Activated CD4-positive, alpha-beta memory T cell treated with anti-CD3 and anti-CD28 coated beads for 36 hours (primary cell): ENCODE data around the gene PPM1A. TPM values are rescaled to one million over a fixed set of nuclear protein-coding genes. Genes with fewer than 3 reads are reported as not detected.

Experiments used
- CTCF ChIA-PET: fragments of 350-600 bp; sonication (Branson Sonifier 250); formaldehyde crosslinking; loops from one replicate; lab custom pipeline; 2021; ENCODE audit warnings: antibody characterized with exemption, inconsistent platforms; lab: Charles Lee
- POLR2A ChIA-PET: fragments of 350-600 bp; sonication (Branson Sonifier 250); formaldehyde crosslinking; loops from one replicate; lab custom pipeline; 2021; ENCODE audit warnings: antibody characterized with exemption; lab: Charles Lee
- DNase-seq: peaks from one replicate; pipeline ENCODE4 v3.0.0-alpha.2; 2020
- H3K27ac Mint-ChIP-seq: one replicate; pipeline ENCODE4 v1.8.0; 2021; ENCODE audit warnings: mixed read lengths
- H3K27me3 Mint-ChIP-seq: one replicate; pipeline ENCODE4 v1.8.0; 2021; ENCODE audit warnings: mixed read lengths
- H3K36me3 Mint-ChIP-seq: one replicate; pipeline ENCODE4 v1.8.0; 2021; ENCODE audit warnings: mixed read lengths
- H3K4me1 Mint-ChIP-seq: one replicate; pipeline ENCODE4 v1.8.0; 2021; ENCODE audit warnings: low read depth, mixed read lengths
- H3K4me3 Mint-ChIP-seq: one replicate; pipeline ENCODE4 v1.8.0; 2021; ENCODE audit warnings: mild to moderate bottlenecking, mixed read lengths
- H3K9me3 Mint-ChIP-seq: one replicate; pipeline ENCODE4 v1.8.0; 2021; ENCODE audit warnings: mixed read lengths
- intact Hi-C: fragments of 100-400 bp; cut with micrococcal nuclease; formaldehyde crosslinking; loops from one replicate; pipeline ENCODE4 v1.15.1; 2023
- total RNA-seq, 2 experiments: library from RNA; stranded (reverse); gene quantifications; one replicate each; pipeline ENCODE4 v1.2.3, GENCODE V29; 2021

The PPM1A gene
- total RNA-seq, 2 experiments from 2014 or later, result 44.0 to 47.3 TPM

DNA sequence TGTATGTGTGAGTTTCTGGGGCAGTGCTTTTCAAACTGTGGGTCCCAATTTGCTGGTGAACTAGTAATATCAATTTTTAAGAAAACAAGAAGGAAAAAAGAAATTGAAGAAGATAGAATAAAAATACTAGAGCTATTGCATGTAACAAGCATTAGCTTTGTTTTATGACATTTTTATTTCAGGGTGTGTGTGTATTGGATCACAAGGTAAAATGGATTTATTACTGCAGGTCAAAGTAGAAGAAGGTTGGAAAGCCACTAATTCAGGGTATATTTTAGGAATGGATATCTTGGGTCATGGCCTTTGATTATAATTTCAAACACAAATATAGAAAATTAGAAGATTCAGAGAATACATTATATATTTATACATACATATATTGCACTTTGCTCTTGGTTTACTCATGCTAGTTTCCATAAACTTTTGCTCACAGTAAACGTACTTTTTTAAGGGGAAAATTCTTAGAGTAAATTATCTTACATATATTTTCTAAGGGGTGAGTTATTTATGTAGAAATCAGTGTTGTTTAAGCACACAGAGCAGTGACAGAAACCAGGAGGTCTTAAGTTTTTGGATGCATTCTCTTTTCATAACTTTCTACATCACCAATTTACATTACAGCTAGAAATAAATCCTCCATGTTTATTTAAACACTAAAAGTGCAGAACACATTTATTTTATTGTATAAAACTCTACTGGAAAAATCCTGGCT lies 34.5 kb upstream of the PPM1A start:
- Mint-ChIP-seq H3K36me3 (no peaks in the 10 kb centered on the region), H3K4me3 (no peak overlapping the region), H3K9me3 (peaks cover 3% of the 10 kb centered on the region), H3K4me1 (no peaks in the 10 kb centered on the region), H3K27me3 (peaks cover 3% of the 10 kb centered on the region), H3K27ac (no peak overlapping the region)
- intact Hi-C loops, result no loop called here
- CTCF ChIA-PET, result no interaction called here
- POLR2A ChIA-PET, result no interaction called here
- no peak for DNase-seq

DNA sequence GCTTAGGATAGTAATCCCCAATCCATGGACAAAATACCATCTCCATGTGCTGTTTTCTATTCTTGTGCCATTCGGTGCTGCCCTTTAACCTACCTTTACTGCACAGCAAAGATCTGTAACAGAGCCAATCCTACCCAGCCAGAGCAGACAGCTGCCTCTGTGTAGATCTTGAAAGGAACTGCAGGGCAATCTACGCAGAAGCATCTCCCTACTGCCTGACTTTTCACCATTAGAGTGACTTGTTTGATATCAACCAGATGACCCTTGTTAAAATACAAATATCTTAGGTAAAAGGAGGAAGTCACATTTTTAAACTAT lies 33.9 kb upstream of the PPM1A start:
- intact Hi-C loops, result no loop called here

GRCh38 chr14:60215520-60216420 lies 33.3 kb upstream of the PPM1A start:
- CTCF ChIA-PET, result interaction anchor here (0.7 kb wide), 1 partner anchor 21 kb away, joined by 3 read pairs; no protein-coding TSS in a partner anchor
- Mint-ChIP-seq H3K9me3 (no peaks in the 10 kb centered on the region), H3K36me3 (no peaks in the 10 kb centered on the region), H3K4me3 (no peak overlapping the region), H3K4me1 (peaks cover 4% of the 10 kb centered on the region), H3K27me3 (peaks cover 1% of the 10 kb centered on the region), H3K27ac (no peak overlapping the region)
- intact Hi-C loops, result no loop called here
- no peak for DNase-seq
- POLR2A ChIA-PET, result no interaction called here

More for the DNA sequence above, 33.9 kb upstream of the PPM1A start:
- Mint-ChIP-seq H3K36me3 (no peaks in the 10 kb centered on the region), H3K9me3 (peaks cover under 1% of the 10 kb centered on the region), H3K4me3 (no peak overlapping the region), H3K27me3 (peaks cover 1% of the 10 kb centered on the region), H3K4me1 (no peaks in the 10 kb centered on the region), H3K27ac (no peak overlapping the region)
- POLR2A ChIA-PET, result no interaction called here
- CTCF ChIA-PET, result interaction anchor here (0.7 kb wide), 1 partner anchor 21 kb away, joined by 3 read pairs; no protein-coding TSS in a partner anchor
- no peak for DNase-seq

- intact Hi-C loops, result no loop called here
- Mint-ChIP-seq H3K4me3 (no peak overlapping the region), H3K4me1 (peaks cover 7% of the 10 kb centered on the region), H3K36me3 (no peaks in the 10 kb centered on the region), H3K9me3 (no peaks in the 10 kb centered on the region), H3K27ac (no peak overlapping the region), H3K27me3 (no peaks in the 10 kb centered on the region)
- ChIA-PET CTCF (no interaction called here), POLR2A (no interaction called here)
- no peak for DNase-seq
Measured at GRCh38 chr14:60217713-60218112, 31.3 kb upstream of the PPM1A start.

- H3K4me1 Mint-ChIP-seq, result peaks cover 7% of the 10 kb centered on the region
- CTCF ChIA-PET, result no interaction called here
- intact Hi-C loops, result no loop called here
- POLR2A ChIA-PET, result no interaction called here
- no peaks in the 10 kb centered on the region for H3K9me3 Mint-ChIP-seq
- DNase-seq, result no peak
- no peak overlapping the region for H3K27ac Mint-ChIP-seq
- H3K36me3 Mint-ChIP-seq, result no peaks in the 10 kb centered on the region
- no peaks in the 10 kb centered on the region for H3K27me3 Mint-ChIP-seq
- H3K4me3 Mint-ChIP-seq, result no peak overlapping the region
Measured at GRCh38 chr14:60220084-60220483, 28.9 kb upstream of the PPM1A start.

DNA sequence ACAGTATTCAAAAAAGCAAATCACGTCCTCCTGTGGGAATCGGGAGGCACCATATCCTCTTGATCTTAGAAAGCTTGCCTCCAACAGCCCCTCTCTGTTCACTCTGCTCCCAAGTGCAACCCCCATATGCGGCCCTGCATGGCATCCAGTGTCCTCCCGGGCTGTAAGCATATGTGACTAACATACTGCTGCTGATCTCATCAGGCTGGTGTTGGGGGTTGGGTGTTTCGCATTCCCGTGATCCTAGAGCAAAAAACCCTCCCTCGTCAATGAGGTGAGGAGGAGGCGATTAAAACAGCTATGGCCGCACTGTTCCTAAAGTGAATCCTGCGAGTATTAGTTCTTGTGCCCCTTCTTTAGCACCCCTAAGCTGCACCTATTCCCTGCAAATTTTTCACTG lies 28.1 kb upstream of the PPM1A start:
- H3K27me3 Mint-ChIP-seq, result no peaks in the 10 kb centered on the region
- ChIA-PET CTCF (no interaction called here), POLR2A (no interaction called here)
- no peak for DNase-seq
- H3K36me3 Mint-ChIP-seq, result no peaks in the 10 kb centered on the region
- no peaks in the 10 kb centered on the region for H3K9me3 Mint-ChIP-seq
- H3K27ac Mint-ChIP-seq, result no peak overlapping the region
- peaks cover 7% of the 10 kb centered on the region for H3K4me1 Mint-ChIP-seq
- intact Hi-C loops, result no loop called here
- H3K4me3 Mint-ChIP-seq, result no peak overlapping the region

- intact Hi-C loops, result no loop called here
- no peak overlapping the region for H3K4me3 Mint-ChIP-seq
- no peaks in the 10 kb centered on the region for H3K36me3 Mint-ChIP-seq
- POLR2A ChIA-PET, result no interaction called here
- no peak overlapping the region for H3K27ac Mint-ChIP-seq
- H3K9me3 Mint-ChIP-seq, result no peaks in the 10 kb centered on the region
- DNase-seq, result no peak
- no peaks in the 10 kb centered on the region for H3K27me3 Mint-ChIP-seq
- H3K4me1 Mint-ChIP-seq, result peaks cover 7% of the 10 kb centered on the region
- CTCF ChIA-PET, result interaction anchor here (0.6 to 1.3 kb wide), 3 partner anchors 37 to 1747 kb away, joined by 3 read pairs; no protein-coding TSS in a partner anchor
Measured at GRCh38 chr14:60221457-60221856, 27.6 kb upstream of the PPM1A start.

- no peak for DNase-seq
- POLR2A ChIA-PET, result no interaction called here
- no peak overlapping the region for H3K27ac Mint-ChIP-seq
- no peaks in the 10 kb centered on the region for H3K27me3 Mint-ChIP-seq
- intact Hi-C loops, result no loop called here
- no peak overlapping the region for H3K4me3 Mint-ChIP-seq
- CTCF ChIA-PET, result interaction anchor here (1.1 to 1.3 kb wide), 2 partner anchors 42 to 109 kb away, joined by 3 read pairs; no protein-coding TSS in a partner anchor
- no peaks in the 10 kb centered on the region for H3K36me3 Mint-ChIP-seq
- H3K4me1 Mint-ChIP-seq, result peaks cover 7% of the 10 kb centered on the region
- H3K9me3 Mint-ChIP-seq, result no peaks in the 10 kb centered on the region
Measured at GRCh38 chr14:60222820-60223219, 26.2 kb upstream of the PPM1A start.

DNA sequence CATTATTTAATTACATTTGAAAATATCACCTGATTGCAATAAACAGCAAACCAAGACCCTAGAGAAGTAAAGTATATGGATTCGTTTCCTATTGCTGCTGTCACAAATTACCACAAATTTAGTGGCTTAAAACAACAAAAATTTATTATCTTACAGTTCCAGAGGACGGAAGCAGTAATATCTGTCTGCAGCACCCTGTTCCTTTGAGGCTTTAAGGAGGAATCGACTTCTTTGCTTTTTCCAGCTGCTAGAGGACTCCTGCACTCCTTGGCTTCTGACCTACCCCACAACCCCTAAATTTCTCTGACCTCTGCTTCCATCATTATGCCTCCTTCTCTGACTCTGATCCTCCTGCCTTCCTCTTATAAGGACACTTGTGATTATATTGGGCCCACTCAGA lies 23.8 kb upstream of the PPM1A start:
- POLR2A ChIA-PET, result no interaction called here
- no peak for DNase-seq
- Mint-ChIP-seq H3K27ac (no peak overlapping the region), H3K4me1 (peaks cover 6% of the 10 kb centered on the region), H3K4me3 (no peak overlapping the region), H3K36me3 (no peaks in the 10 kb centered on the region), H3K9me3 (no peaks in the 10 kb centered on the region), H3K27me3 (no peaks in the 10 kb centered on the region)
- CTCF ChIA-PET, result no interaction called here
- intact Hi-C loops, result no loop called here

GRCh38 chr14:60226298-60226697 lies 22.7 kb upstream of the PPM1A start:
- Mint-ChIP-seq H3K27me3 (no peaks in the 10 kb centered on the region), H3K27ac (no peak overlapping the region), H3K9me3 (no peaks in the 10 kb centered on the region), H3K4me3 (no peak overlapping the region), H3K4me1 (peaks cover 1% of the 10 kb centered on the region), H3K36me3 (no peaks in the 10 kb centered on the region)
- no peak for DNase-seq
- CTCF ChIA-PET, result no interaction called here
- intact Hi-C loops, result no loop called here
- POLR2A ChIA-PET, result no interaction called here

- H3K4me3 Mint-ChIP-seq, result no peak overlapping the region
- POLR2A ChIA-PET, result no interaction called here
- peaks cover 2% of the 10 kb centered on the region for H3K36me3 Mint-ChIP-seq
- H3K27me3 Mint-ChIP-seq, result no peaks in the 10 kb centered on the region
- peaks cover 7% of the 10 kb centered on the region for H3K9me3 Mint-ChIP-seq
- intact Hi-C loops, result no loop called here
- H3K4me1 Mint-ChIP-seq, result no peaks in the 10 kb centered on the region
- DNase-seq, result no peak
- H3K27ac Mint-ChIP-seq, result no peak overlapping the region
- CTCF ChIA-PET, result no interaction called here
Measured at GRCh38 chr14:60227291-60227690, 21.7 kb upstream of the PPM1A start.

DNA sequence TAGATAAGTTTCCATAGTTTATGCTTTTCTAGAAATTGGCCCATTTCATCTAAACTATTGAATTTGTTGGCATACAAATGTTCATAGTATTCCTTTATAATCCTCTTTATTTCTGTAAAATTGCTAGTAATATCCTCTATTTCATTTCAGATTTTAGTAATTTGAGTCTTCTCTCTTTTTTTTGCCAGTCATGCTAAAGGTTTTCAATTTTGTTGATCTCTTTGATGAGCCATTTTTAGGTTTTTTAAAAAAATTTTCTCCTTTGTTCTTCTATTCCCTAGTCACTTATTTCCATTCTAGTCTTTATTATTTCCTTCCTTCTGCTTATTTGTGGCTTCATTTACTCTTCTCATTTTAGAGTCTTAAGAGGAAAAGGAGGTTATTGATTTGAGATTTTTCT lies 19.4 kb upstream of the PPM1A start:
- CTCF ChIA-PET, result no interaction called here
- Mint-ChIP-seq H3K36me3 (peaks cover 4% of the 10 kb centered on the region), H3K4me1 (no peaks in the 10 kb centered on the region), H3K27ac (no peak overlapping the region), H3K27me3 (no peaks in the 10 kb centered on the region), H3K9me3 (peaks cover 16% of the 10 kb centered on the region), H3K4me3 (no peak overlapping the region)
- no peak for DNase-seq
- POLR2A ChIA-PET, result no interaction called here
- intact Hi-C loops, result no loop called here
